ENCODE results near the gene GLIPR2. TPM values are rescaled to one million over a fixed set of nuclear protein-coding genes. Genes with fewer than 3 reads are reported as not detected.
"Not testable (repeated sequence)": the region's sequence is repeated elsewhere in the genome, so short reads cannot be mapped to it uniquely, and the experiment has no call there.

GLIPR2 gene
- polyA plus RNA-seq (ENCODE audit: insufficient read length in 4 of 4), result 10 to 100 TPM; 40.6 to 46.8 (median 43.8) TPM

- peak in 1 of 4 donors; percentile 37 for DNase-seq (ENCODE audit: low read depth in 4 of 4, low spot score in 3 of 4)
Measured at GRCh38 chr9:36136272-36136893, at the start of gene GLIPR2. Gene GLIPR2 (plus strand): TSS chr9:36136733. CDS start chr9:36136779, 46 bp downstream.

- not testable (repeated sequence) for DNase-seq (ENCODE audit: low read depth in 4 of 4, low spot score in 3 of 4)
Measured at GRCh38 chr9:36087054-36087453, 49.5 kb upstream of the GLIPR2 start.

GRCh38 chr9:36088020-36088419 lies 48.5 kb upstream of the GLIPR2 start:
- DNase-seq (ENCODE audit: low read depth in 4 of 4, low spot score in 3 of 4), result no peak

- no peak for DNase-seq (ENCODE audit: low read depth in 4 of 4, low spot score in 3 of 4)
Measured at GRCh38 chr9:36091026-36091953, 45.2 kb upstream of the GLIPR2 start.

- no peak for DNase-seq (ENCODE audit: low read depth in 4 of 4, low spot score in 3 of 4)
Measured at GRCh38 chr9:36092014-36092413, 44.5 kb upstream of the GLIPR2 start.

- DNase-seq (ENCODE audit: low read depth in 4 of 4, low spot score in 3 of 4), result no peak
Measured at GRCh38 chr9:36092509-36093215, 43.9 kb upstream of the GLIPR2 start.

- DNase-seq (ENCODE audit: low read depth in 4 of 4, low spot score in 3 of 4), result no peak
Measured at GRCh38 chr9:36093384-36093783, 43.1 kb upstream of the GLIPR2 start.

- DNase-seq (ENCODE audit: low read depth in 4 of 4, low spot score in 3 of 4), result no peak
Measured at GRCh38 chr9:36099718-36100117, 36.8 kb upstream of the GLIPR2 start.

GRCh38 chr9:36100532-36100931 lies 36.0 kb upstream of the GLIPR2 start:
- no peak for DNase-seq (ENCODE audit: low read depth in 4 of 4, low spot score in 3 of 4)

- DNase-seq (ENCODE audit: low read depth in 4 of 4, low spot score in 3 of 4), result no peak
Measured at GRCh38 chr9:36101916-36102741, 34.4 kb upstream of the GLIPR2 start.

- peak in 3 of 4 donors; percentile 56 to 58 (median 57) for DNase-seq (ENCODE audit: low read depth in 4 of 4, low spot score in 3 of 4)
Measured at GRCh38 chr9:36102742-36103495, 33.6 kb upstream of the GLIPR2 start.

GRCh38 chr9:36109071-36109470 lies 27.5 kb upstream of the GLIPR2 start:
- no peak for DNase-seq (ENCODE audit: low read depth in 4 of 4, low spot score in 3 of 4)

- DNase-seq (ENCODE audit: low read depth in 4 of 4, low spot score in 3 of 4), result no peak
Measured at GRCh38 chr9:36110434-36110833, 26.1 kb upstream of the GLIPR2 start.

- DNase-seq (ENCODE audit: low read depth in 4 of 4, low spot score in 3 of 4), result no peak
Measured at GRCh38 chr9:36112516-36112915, 24.0 kb upstream of the GLIPR2 start.

GRCh38 chr9:36113999-36114398 lies 22.5 kb upstream of the GLIPR2 start:
- no peak for DNase-seq (ENCODE audit: low read depth in 4 of 4, low spot score in 3 of 4)

GRCh38 chr9:36116593-36116992 lies 19.9 kb upstream of the GLIPR2 start:
- no peak for DNase-seq (ENCODE audit: low read depth in 4 of 4, low spot score in 3 of 4)

GRCh38 chr9:36118201-36118600 lies 18.3 kb upstream of the GLIPR2 start:
- no peak for DNase-seq (ENCODE audit: low read depth in 4 of 4, low spot score in 3 of 4)

GRCh38 chr9:36118706-36119105 lies 17.8 kb upstream of the GLIPR2 start:
- DNase-seq (ENCODE audit: low read depth in 4 of 4, low spot score in 3 of 4), result no peak

GRCh38 chr9:36119476-36119875 lies 17.1 kb upstream of the GLIPR2 start:
- no peak for DNase-seq (ENCODE audit: low read depth in 4 of 4, low spot score in 3 of 4)

GRCh38 chr9:36120705-36121104 lies 15.8 kb upstream of the GLIPR2 start:
- no peak for DNase-seq (ENCODE audit: low read depth in 4 of 4, low spot score in 3 of 4)
